SK-N-SH (cell line): Measurements from ENCODE around the gene ALPL.

Experiments
- EZH2phosphoT487 ChIP-seq: fragments of 200-600 bp; sonication (generic); IDR thresholded peaks from 2 replicates; pipeline ENCODE4 v1.6.1; 2017; ENCODE audit warnings: low read depth, mixed run types, mild to moderate bottlenecking, antibody characterized with exemption, moderate library complexity, borderline replicate concordance
- MXI1 ChIP-seq: IDR thresholded peaks from 2 replicates; pipeline ENCODE4 v1.6.1; 2012; ENCODE audit warnings: mild to moderate bottlenecking, low read depth, low read length, improper control_type of control experiment
- POLR2AphosphoS5 ChIP-seq: IDR thresholded peaks from 2 replicates; pipeline ENCODE4 v1.6.1; 2012; ENCODE audit warnings: low read depth, low read length
- RAD21 ChIP-seq: IDR thresholded peaks from 2 replicates; pipeline ENCODE4 v1.6.1; 2012; ENCODE audit warnings: mild to moderate bottlenecking, low read length
- REST ChIP-seq: IDR thresholded peaks from 2 replicates; pipeline ENCODE4 v1.6.1; 2012; ENCODE audit warnings: mild to moderate bottlenecking, low read depth, low read length, moderate library complexity
- SMC3 ChIP-seq: IDR thresholded peaks from 2 replicates; pipeline ENCODE4 v1.6.1; 2012; ENCODE audit warnings: low read depth, low read length, improper control_type of control experiment
- TF ChIP-seq, protein P1 (sequence below): fragments of 200-600 bp; sonication (generic); IDR thresholded peaks from 2 replicates; pipeline ENCODE4 v1.6.1; 2017; ENCODE audit warnings: antibody characterized with exemption, mild to moderate bottlenecking, moderate library complexity
- TF ChIP-seq, protein P2 (sequence below): IDR thresholded peaks from 2 replicates; pipeline ENCODE4 v1.4.0; 2012; ENCODE audit warnings: low read depth, borderline replicate concordance

GRCh38 chr1:21499283-21499950 is 9.8 kb upstream of the ALPL start:
- TF ChIP-seq, protein P1, sequence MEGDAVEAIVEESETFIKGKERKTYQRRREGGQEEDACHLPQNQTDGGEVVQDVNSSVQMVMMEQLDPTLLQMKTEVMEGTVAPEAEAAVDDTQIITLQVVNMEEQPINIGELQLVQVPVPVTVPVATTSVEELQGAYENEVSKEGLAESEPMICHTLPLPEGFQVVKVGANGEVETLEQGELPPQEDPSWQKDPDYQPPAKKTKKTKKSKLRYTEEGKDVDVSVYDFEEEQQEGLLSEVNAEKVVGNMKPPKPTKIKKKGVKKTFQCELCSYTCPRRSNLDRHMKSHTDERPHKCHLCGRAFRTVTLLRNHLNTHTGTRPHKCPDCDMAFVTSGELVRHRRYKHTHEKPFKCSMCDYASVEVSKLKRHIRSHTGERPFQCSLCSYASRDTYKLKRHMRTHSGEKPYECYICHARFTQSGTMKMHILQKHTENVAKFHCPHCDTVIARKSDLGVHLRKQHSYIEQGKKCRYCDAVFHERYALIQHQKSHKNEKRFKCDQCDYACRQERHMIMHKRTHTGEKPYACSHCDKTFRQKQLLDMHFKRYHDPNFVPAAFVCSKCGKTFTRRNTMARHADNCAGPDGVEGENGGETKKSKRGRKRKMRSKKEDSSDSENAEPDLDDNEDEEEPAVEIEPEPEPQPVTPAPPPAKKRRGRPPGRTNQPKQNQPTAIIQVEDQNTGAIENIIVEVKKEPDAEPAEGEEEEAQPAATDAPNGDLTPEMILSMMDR = no peak
- TF ChIP-seq POLR2AphosphoS5 (no peak), REST (no peak), EZH2phosphoT487 (no peak), RAD21 (no peak), SMC3 (no peak), MXI1 (no peak)
- TF ChIP-seq, protein P2, sequence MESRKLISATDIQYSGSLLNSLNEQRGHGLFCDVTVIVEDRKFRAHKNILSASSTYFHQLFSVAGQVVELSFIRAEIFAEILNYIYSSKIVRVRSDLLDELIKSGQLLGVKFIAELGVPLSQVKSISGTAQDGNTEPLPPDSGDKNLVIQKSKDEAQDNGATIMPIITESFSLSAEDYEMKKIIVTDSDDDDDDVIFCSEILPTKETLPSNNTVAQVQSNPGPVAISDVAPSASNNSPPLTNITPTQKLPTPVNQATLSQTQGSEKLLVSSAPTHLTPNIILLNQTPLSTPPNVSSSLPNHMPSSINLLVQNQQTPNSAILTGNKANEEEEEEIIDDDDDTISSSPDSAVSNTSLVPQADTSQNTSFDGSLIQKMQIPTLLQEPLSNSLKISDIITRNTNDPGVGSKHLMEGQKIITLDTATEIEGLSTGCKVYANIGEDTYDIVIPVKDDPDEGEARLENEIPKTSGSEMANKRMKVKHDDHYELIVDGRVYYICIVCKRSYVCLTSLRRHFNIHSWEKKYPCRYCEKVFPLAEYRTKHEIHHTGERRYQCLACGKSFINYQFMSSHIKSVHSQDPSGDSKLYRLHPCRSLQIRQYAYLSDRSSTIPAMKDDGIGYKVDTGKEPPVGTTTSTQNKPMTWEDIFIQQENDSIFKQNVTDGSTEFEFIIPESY = no peak
